ENCODE measurements around the gene SPIRE2. TPM values are rescaled to one million over a fixed set of nuclear protein-coding genes. Genes with fewer than 3 reads are reported as not detected.

The SPIRE2 gene
- total and polyA plus RNA-seq, 9 of the 15 experiments (the other 6 are each of a cell fraction or from before 2014, with no cell fraction given), result 0.70 to 7.5 (median 4.6) TPM

DNA sequence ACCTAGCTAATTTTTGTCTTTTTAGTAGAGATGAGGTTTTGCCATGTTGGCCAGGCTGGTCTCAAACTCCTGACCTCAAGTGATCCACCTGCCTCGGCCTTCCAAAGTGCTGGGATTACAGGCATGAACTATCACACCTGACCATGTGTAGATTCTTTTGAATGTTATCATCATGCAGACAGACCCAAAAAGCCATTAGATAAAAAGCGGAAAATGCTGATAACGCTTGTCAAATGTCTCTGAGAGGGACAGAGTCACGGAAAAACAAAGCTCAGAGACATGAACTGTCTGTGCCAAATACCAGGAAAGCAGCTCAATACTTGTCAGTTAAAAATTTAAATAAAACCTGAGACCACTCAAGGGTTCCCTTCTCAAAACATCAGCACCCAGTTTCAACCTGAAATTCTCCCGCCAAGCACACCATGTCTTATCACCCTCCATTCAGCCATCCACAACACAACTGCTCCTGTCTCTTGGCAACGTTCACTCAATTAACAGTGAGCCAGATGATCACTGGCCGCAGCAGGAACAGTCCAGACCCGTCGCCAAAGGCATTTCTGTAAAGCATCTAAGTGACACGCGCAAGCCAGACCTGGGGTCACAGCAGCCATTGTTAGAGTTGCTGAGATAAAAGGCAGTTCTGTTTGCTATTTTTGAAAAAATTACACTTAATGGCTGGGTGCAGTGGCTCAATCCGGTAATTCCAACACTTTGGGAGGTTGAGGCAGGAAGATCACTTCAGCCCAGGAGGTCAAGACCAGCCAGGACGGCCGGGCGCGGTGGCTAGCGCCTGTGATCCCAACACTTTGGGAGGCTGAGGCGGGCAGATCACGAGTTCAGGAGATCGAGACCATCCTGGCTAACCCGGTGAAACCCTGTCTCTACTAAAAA is 41.6 kb upstream of the SPIRE2 start (continued):
- TF ChIP-seq, protein P1, sequence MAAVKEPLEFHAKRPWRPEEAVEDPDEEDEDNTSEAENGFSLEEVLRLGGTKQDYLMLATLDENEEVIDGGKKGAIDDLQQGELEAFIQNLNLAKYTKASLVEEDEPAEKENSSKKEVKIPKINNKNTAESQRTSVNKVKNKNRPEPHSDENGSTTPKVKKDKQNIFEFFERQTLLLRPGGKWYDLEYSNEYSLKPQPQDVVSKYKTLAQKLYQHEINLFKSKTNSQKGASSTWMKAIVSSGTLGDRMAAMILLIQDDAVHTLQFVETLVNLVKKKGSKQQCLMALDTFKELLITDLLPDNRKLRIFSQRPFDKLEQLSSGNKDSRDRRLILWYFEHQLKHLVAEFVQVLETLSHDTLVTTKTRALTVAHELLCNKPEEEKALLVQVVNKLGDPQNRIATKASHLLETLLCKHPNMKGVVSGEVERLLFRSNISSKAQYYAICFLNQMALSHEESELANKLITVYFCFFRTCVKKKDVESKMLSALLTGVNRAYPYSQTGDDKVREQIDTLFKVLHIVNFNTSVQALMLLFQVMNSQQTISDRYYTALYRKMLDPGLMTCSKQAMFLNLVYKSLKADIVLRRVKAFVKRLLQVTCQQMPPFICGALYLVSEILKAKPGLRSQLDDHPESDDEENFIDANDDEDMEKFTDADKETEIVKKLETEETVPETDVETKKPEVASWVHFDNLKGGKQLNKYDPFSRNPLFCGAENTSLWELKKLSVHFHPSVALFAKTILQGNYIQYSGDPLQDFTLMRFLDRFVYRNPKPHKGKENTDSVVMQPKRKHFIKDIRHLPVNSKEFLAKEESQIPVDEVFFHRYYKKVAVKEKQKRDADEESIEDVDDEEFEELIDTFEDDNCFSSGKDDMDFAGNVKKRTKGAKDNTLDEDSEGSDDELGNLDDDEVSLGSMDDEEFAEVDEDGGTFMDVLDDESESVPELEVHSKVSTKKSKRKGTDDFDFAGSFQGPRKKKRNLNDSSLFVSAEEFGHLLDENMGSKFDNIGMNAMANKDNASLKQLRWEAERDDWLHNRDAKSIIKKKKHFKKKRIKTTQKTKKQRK (IDR thresholded peaks at IDR 0.05; ENCODE audit: borderline replicate concordance, low read depth, low read length), result no peak
- TF ChIP-seq CTBP1 (IDR thresholded peaks at IDR 0.05; ENCODE audit: borderline replicate concordance) (peak; percentile 20; the same call in 1 of the 2 replicates), NCOA2 (IDR thresholded peaks at IDR 0.05; ENCODE audit: partially characterized antibody in 2 of 2) (no peak), SRSF3 (IDR thresholded peaks at IDR 0.05; ENCODE audit: insufficient read depth, low read length) (no peak), ZNF764 (CRISPR knock-in tag; IDR thresholded peaks at IDR 0.05; ENCODE audit: low read depth) (no peak), NONO (IDR thresholded peaks at IDR 0.05; ENCODE audit: low read depth in 2 of 2, low read length in 1 of 2) (no peak), MEF2D (tag; conservative IDR thresholded peaks at IDR 0.05; ENCODE audit: low read depth) (no peak), ILK (tag; IDR thresholded peaks at IDR 0.05; ENCODE audit: borderline replicate concordance, low read depth) (no peak), ZNF707 (CRISPR knock-in tag; conservative IDR thresholded peaks at IDR 0.05) (no peak), PYGO2 (tag; IDR thresholded peaks at IDR 0.05) (0 out of 2 replicates have a peak, but pooled peaks have one; percentile 24), SMAD2 (IDR thresholded peaks at IDR 0.05; ENCODE audit: low read depth, low read length) (no peak), ZNF165 (CRISPR knock-in tag; IDR thresholded peaks at IDR 0.05; ENCODE audit: borderline replicate concordance) (no peak), CBX5 (IDR thresholded peaks at IDR 0.05; ENCODE audit: borderline replicate concordance, low read depth) (no peak)
- TF ChIP-seq, protein P2, sequence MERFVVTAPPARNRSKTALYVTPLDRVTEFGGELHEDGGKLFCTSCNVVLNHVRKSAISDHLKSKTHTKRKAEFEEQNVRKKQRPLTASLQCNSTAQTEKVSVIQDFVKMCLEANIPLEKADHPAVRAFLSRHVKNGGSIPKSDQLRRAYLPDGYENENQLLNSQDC (CRISPR knock-in tag; IDR thresholded peaks at IDR 0.05), result no peak
- TF ChIP-seq, protein P3, sequence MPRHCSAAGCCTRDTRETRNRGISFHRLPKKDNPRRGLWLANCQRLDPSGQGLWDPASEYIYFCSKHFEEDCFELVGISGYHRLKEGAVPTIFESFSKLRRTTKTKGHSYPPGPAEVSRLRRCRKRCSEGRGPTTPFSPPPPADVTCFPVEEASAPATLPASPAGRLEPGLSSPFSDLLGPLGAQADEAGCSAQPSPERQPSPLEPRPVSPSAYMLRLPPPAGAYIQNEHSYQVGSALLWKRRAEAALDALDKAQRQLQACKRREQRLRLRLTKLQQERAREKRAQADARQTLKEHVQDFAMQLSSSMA (CRISPR knock-in tag; IDR thresholded peaks at IDR 0.05), result no peak
- TF ChIP-seq, protein P4, sequence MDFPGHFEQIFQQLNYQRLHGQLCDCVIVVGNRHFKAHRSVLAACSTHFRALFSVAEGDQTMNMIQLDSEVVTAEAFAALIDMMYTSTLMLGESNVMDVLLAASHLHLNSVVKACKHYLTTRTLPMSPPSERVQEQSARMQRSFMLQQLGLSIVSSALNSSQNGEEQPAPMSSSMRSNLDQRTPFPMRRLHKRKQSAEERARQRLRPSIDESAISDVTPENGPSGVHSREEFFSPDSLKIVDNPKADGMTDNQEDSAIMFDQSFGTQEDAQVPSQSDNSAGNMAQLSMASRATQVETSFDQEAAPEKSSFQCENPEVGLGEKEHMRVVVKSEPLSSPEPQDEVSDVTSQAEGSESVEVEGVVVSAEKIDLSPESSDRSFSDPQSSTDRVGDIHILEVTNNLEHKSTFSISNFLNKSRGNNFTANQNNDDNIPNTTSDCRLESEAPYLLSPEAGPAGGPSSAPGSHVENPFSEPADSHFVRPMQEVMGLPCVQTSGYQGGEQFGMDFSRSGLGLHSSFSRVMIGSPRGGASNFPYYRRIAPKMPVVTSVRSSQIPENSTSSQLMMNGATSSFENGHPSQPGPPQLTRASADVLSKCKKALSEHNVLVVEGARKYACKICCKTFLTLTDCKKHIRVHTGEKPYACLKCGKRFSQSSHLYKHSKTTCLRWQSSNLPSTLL (IDR thresholded peaks at IDR 0.05), result no peak
- TF ChIP-seq, protein P5, sequence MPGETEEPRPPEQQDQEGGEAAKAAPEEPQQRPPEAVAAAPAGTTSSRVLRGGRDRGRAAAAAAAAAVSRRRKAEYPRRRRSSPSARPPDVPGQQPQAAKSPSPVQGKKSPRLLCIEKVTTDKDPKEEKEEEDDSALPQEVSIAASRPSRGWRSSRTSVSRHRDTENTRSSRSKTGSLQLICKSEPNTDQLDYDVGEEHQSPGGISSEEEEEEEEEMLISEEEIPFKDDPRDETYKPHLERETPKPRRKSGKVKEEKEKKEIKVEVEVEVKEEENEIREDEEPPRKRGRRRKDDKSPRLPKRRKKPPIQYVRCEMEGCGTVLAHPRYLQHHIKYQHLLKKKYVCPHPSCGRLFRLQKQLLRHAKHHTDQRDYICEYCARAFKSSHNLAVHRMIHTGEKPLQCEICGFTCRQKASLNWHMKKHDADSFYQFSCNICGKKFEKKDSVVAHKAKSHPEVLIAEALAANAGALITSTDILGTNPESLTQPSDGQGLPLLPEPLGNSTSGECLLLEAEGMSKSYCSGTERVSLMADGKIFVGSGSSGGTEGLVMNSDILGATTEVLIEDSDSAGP (CRISPR knock-in tag; IDR thresholded peaks at IDR 0.05), result no peak

Data from K562 (cell line).